HG02763 (cell line): ENCODE measurements around the gene NCK2.

Source experiments
- ATAC-seq: cut with Tn5 transposase; IDR thresholded peaks from one replicate; pipeline ENCODE4 v1.9.1; 2021; ENCODE audit warnings: mild to moderate bottlenecking, moderate library complexity; ENCODE audit not compliant: unreplicated experiment

Gene NCK2

DNA sequence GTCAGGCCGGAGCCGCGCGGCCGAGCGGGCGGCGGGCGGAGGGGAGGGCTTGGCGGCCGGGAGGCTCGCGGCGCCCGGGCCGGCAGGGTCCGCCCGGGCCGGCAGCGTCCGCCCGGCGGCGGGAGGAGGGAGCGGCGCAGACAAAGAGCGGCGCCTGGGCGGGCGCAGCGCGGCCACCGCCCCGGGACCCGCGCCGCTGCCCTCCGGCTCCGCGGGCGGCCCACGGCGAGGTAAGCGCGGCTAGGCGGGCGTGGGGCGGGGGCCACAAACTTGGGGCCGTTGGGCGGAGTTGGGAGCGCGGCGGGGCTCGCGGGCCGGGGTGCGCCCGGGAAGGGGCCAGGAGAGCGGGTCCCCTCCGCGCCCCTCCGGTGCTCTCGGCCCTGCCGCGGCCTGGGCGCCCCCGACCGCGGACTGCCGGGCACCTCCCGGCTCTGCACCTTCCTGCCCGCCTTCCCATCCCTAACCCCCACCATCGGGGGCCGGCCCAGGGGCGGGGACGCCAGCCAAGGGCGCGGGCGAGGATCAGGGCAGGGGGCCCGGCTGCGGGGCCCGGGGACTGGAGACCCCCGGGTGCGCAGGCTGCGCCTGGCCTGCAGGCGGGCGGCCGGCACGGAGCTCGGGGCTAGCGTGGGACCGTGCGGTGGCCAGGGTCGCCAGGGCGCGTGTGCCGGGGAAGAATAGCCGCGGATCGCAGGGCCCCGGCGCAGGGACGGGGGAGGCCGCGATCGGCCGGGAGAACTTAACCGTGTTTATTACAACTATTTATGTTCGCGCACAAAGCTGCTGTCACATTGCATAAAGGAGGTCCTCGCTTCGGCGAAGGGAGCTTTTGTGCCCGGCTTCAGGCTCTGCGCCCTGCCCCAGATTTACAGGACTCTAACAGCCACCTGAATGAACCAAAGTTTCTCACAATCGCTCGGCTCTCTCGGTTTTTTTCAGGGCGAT, at the start of gene NCK2:
TSS of gene NCK2 (plus strand) at position 4 of the 945 bp plus-strand sequence. CDS start 110,152 bp downstream, outside the sequence.
- ATAC-seq = peak; percentile 18

GRCh38 chr2:105697781-105698449, 46.8 kb upstream of the NCK2 start:
- ATAC-seq = no peak

- ATAC-seq = no peak
These were observed 45.9 kb upstream of the NCK2 start for GRCh38 chr2:105698820-105699219.

GRCh38 chr2:105701042-105701441, 43.7 kb upstream of the NCK2 start:
- no peak for ATAC-seq

GRCh38 chr2:105708697-105709096, 36.0 kb upstream of the NCK2 start:
- no peak for ATAC-seq

GRCh38 chr2:105711394-105711793, 33.3 kb upstream of the NCK2 start:
- ATAC-seq = no peak

DNA sequence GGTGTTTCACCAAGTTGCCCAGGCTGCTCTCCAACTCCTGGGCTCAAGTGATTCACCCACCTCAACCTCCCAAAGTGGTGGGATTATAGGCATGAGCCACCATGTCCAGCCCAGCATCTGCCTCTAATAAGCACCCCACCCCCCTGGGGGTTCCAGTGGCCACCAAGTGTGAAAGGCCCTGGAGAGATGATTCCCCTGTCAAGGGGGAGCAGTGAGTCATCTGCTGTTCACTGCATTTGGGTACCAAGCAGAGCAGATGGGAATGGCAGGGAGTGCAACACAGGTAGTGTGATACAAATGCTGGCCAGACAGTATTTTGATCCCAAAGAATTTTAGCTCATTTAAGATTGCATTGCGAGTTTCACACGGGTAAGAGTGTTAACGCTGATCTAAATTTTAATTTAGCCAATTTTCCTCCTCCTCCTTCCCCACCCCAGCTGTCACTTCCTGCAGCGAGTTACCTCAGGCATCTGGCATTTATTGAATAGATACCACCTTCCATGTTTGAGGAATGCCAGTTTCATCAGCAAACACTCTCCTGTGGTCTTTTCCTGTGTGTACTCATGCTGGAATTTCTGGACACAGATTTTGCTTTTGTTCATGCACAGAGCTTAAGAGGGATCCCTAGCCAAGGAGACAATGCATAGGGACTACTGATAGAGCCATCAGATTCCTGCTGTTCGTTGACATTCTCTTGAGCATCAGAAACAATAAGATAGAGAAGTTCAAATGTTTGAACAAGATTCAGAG, 32.4 kb upstream of the NCK2 start:
- no peak for ATAC-seq

DNA sequence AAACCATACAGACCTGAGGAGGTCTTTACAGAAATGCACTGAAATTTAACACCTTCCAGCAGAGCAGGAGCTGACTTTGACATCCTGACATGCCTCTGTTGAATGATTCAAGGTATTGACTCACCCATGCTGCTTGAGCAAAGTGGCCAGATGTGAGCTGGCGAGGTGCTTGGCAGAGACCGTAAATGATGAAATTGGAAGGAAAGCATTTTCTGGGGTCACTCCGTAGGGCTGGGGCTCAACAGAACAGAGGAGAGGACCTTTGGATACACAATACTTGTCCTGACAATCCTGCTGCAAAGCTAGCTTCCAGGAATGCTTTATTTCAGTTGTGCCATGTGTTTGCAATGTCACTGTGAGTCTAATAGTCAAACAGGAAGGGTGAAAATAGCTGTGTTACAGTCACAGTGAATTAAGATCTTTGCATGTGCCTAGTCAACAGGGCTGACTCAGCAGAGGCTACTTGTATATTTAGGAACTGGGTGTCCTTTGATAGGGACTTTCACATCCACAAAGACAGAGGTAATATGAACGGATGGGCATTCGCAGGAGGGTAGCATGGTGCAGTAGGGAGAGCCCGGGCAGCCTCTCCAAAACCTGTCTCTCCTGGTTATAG, 31.6 kb upstream of the NCK2 start:
- ATAC-seq = no peak

DNA sequence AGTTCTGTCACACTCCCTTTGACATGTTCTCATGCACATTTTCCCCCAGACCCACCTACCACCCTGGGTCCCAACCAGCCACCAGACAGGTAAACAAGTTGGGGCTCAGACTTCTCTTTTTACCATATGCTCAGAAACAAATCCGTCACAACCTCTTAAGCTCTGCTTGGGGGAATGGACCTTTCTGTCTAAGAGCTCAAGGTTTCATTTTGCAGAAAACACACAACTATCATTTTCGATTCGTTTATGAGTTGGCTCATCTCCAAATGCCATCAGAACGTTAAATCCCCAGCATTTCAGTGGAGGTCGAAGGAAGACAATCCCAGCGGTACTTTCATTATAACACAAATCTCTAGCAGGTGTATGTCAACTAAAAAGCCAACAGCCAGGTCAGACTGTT, 30.6 kb upstream of the NCK2 start:
- ATAC-seq = no peak

GRCh38 chr2:105718846-105719481, 25.7 kb upstream of the NCK2 start:
- ATAC-seq = no peak

- ATAC-seq = no peak
These were observed 22.7 kb upstream of the NCK2 start for GRCh38 chr2:105721991-105722511.

DNA sequence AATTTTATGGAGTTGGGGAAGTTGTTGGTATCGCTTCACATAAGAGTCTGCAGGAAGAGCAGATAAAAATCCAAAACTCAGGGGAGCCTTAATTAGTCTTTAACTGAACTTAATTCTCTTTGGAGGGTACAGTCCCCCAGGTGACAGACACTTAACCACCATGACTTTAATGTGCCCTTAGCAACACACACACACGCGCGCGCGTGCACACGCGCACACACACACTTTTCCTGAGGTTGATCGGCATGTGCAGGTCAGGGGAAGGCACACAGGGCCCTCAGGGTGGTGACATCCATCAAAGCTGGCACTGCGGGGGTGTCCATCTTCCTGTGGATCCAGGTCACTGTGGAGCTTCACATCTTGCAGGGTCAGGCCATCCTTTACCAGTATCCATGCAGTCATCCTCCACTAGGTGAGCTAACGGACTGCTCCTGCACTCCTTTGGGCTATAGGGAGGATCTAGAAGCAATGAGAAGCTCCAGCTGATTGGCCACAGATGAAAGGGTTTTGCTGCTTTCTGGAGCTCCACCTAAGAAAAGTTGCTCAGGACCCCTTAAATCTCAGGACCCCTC, 21.9 kb upstream of the NCK2 start:
- no peak for ATAC-seq

- no peak for ATAC-seq
These were observed 21.3 kb upstream of the NCK2 start for GRCh38 chr2:105723431-105723830.

GRCh38 chr2:105725388-105725787, 19.3 kb upstream of the NCK2 start:
- peak; percentile 35 for ATAC-seq

GRCh38 chr2:105730170-105730569, 14.5 kb upstream of the NCK2 start:
- ATAC-seq = no peak

GRCh38 chr2:105731511-105731910, 13.2 kb upstream of the NCK2 start:
- ATAC-seq = no peak

DNA sequence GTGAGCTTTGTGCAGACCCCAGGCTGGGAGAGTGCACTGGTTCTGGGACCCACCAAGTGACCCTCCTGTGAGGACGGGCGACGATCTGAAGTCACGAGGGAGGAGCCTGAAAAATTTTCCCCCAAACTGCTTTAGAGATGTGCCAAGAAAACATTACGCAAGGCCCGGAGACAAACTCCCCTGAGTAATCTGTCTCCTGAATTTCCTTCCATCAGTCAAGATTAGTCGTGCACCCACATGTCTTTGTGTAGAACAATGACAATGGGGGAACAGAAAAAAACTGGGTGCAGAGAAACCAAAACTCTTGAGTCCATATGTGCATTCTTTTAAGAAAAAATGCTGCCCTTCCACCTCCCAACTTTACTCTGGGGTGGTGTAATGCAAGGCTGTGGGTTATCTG, 12.6 kb upstream of the NCK2 start:
- ATAC-seq = no peak

- no peak for ATAC-seq
These were observed 11.6 kb upstream of the NCK2 start for GRCh38 chr2:105732955-105733607.

- no peak for ATAC-seq
These were observed 10.8 kb upstream of the NCK2 start for GRCh38 chr2:105733875-105734274.
